Suppressor macrophage treated with lipopolysaccharide for 1 hour (primary cell): ENCODE results near the gene PADI6.

Source experiments
- DNase-seq, 3 donors: peaks; one replicate each; pipeline ENCODE4 v3.0.0-alpha.2; 2020 to 2022

PADI6 gene

DNA sequence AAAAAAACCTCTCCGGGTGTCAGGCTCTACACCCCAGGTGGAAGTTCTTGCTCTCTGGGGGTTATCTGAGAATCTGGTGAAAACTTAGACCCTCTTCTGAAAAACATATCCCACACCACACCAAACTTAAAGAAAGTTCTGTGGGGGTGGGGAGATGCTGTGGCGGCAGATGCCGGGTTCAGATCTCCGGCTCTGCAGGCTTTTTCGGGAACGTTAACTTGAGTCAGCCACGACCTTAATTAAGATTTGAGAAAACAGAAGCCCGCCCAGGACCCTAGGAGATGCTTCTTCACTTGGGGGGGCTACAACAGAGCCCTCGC is 65.2 kb downstream of the PADI6 start:
- no peak for DNase-seq

DNA sequence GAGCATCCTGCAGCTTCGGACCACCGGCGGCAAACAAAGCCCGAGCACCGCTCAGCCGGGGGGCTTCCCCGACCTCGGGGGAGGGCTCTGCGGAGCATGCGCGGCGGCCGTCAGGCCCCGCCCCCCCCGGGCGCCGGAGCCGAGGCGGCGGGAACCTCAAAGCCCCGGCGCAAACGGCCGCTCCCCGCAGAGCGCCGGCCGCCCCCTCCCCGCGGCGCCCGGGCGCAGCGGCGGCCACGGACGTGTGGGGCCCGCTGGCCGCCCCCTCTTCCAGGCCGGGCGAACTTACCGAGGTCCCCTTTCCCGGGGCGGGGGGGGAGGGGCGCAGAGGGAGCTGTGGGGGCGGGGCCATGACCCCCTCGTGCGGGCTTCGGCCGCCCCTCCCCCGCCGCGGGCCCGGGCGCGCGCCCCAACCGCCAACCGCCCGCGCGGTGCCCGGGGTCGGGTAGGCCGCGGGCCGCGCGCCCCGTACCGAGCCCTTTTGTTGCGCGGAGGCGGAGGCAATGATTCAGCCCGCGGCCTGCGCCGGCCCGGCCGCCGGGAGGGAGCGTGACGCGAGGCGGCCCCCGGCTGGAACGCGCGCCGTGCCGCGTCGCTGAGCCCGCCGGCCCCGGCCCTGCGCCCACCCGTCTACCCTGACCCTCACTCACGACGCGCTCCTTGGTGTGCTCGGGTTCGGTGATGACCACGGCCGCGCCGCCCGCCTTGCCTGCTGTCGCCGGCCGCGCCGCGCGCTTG is 65.8 kb downstream of the PADI6 start:
- peak; percentile 79 to 89 (median 80) for DNase-seq

DNA sequence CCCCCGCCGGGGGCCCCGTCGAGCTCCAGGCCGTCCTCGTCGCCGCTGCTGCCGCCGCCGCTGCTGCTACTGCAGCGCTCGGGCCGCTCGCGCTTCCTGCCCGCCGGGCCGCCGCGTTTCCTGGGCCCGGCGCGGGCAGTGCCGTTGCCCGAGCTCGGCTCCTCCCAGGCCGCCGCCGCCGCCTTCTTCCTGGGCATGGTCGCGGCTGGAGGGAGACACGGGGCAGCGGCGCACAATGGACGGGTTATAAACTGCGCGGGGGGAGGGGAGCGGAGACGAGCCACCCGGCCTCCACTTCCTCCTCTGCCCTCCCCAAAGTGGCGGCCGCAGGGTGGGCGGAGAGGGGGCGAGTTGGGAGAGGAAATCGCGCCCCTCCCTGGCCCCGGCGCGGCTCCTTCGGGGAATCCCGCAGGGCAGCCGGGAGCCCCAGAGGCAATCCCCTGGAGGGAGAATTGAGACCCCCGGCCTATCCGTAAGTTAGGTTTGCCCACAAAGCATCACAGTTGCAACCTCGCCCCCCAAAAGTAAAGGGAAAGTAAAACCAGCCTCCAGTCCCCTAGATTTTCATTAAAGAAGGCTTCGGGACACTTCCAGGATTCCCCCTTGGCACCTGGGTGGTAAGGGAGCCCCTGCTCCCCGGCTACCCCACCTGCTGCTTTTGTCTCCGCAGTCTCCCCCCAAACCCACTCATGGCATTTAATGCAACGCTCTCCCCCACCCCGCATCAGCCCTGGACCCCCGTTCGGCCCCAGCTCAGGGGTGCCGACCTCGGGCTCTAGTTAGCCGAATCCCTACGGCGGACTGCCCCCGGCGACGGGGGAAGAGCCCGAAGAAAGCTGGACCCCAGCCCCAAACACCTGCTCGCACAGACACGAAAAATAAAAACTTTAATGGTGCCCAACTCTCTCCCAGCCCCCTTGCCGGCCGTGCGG is 66.6 kb downstream of the PADI6 start:
- peak; percentile 89 to 96 (median 92) for DNase-seq

DNA sequence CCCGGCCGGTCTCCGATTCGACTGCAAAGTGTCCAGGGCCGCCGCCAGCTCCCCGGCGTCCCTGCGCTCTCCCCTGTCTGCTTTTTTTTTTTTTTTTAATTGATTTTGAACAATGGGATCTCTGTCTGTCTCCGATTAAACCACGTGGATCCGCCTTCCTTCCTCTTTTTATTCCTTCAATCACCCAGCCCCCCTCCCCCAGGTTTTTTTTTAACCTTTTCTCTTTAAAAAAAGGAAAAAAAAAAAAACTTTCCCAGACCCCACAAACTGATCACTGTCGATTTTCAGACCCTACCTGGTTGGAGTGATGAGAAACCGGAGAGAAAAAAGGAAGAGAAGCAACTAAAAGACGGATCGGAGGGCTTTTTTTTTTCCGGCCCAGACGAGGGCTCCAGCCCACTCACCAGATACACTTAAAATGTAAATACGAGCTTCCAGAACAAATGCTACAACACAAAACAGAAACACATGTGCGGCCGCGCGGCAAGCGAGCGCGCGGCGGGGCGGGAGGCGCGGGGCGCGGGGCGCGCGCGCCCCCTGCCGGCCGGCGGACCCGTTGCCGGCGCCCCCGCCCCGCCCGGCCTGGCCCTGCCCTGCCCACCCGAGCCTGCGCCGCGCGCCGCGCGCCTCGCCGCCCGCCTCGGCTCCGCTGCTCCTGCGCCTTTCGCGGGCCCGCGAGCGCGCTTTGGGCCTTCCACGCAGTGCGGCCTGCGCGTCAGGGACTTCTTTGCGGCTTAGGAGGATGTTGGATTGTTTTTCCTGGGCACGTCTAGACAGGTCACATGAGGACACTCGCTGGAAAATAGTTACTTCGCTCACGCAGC is 67.5 kb downstream of the PADI6 start, which contains the start of gene RCC2:
TSS of gene RCC2 (minus strand) at position 428 of the 824 bp plus-strand sequence. CDS start 1,163 bp downstream, outside the sequence.
- peak; percentile 81 to 94 (median 86) for DNase-seq

DNA sequence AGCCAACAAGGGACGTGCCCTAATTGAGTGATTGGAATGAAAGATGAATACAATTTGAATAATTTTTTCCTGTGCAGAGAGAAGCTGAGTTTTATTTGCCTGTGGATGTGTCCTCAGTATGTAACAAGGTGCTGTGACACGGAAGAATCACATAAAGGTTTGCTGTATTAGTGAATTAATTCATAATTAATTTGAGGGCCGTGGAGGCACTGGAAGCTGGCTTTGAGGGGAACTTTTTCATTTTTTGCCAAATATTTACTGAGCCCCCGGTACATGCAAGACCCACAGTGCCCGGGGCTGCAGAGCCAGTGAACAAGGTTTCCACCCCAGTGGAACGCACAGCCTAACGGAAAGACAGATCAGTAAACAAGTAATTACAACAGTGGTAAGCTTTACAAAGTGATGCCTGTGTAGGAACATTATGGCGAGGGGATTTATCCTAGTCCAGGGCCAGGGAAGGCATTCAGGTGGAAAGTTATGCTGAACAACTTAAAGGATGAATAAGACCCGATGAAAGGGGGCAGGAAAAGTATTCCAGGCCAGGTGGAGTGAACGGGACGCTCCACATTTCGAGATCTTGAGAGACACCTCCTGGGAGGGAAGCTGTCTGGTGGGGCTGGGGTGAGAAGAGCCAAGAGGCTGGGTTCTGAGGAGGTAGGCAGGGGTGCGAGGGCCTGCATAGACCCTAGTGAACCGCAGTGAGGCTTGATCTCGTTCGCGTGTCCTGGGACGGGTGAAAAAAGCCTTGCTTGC is 68.3 kb downstream of the PADI6 start:
- DNase-seq, result no peak

DNA sequence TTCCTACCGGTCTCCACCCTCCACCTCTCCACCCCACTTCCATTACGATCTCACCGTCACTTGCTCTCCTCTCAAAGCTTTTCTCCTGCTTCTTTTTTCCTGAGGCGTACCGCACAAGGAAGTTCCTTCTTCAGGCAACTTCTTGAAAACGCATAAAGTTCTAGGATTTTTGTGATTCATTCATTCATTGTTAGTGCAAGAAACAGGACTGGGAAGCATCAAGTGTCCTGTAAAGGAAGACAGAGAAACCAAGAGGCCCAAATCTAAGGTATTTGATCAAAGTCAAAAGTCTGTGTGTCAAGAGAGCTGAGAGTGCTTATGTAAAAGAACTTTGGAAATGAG is 68.8 kb downstream of the PADI6 start:
- DNase-seq, result peak in 1 of 3 donors; percentile 17

DNA sequence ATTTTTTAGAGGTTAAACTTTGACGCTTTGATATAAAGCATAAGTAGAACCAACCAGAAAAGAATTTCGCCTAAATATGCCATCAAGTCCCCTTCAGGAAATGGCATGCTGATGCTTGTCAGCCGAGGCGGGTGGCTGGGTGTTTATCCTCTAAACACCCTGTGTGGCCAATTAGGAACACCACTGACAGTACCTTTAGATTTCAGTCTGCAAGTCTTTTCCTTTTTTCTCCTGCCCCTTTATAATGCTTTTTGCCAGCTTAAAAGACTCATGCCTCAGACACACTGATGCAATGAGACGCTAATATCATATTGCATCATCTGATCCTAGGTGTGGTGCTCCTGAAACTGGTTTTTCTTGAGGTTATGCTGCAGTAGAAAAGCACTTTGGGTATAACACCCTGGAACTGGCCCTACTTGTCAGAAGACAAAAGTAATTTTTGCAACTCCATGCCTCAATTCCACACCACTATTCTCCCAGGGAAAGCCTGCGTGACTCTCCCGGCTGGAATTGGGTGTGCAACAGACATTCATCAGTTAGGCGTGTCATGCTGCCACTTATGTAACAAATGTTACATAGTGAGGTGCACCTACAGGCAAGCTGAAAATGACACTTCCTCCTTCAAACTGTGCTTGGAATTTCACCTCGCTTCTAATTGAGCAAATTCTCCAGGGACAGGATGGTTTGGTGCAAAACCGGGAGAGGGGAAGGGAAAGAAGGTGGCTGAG is 69.4 kb downstream of the PADI6 start:
- peak in 2 of 3 donors; percentile 26 to 30 for DNase-seq

DNA sequence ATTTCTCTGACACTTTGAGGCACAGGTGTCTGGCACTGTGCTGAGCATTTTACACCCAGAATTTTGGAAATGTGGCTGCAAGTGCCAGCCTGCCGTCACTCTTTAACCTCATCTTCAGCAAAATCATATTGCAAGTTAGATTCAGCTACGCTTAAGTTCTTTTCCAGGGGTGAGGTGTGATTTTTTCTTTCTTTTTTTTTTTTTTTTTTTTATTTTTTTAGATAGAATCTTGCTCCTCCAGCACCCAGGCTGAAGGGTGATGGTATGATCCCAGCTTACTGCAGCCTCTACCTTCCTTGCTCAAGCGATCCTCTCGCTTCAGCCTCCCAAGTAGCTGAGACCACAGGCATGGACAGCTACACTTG is 70.0 kb downstream of the PADI6 start:
- DNase-seq, result no peak

DNA sequence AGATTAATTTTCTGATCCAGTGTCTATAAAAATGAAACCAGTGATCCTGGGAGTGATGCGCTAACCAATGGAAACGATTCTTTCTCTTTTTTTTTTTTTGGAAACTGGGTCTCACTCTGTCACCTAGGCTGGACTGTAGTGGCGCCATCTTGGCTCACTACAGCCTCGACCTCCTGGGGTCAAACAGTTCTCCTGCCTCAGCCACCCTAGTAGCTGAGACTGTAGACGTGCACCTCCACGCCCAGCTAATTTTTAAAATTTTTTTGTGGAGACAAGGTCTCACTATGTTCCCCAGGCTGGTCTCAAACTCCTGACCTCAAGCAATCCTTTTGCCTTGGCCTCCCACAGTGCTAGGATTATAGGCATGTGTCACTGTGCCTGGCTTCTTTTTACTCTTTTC is 70.8 kb downstream of the PADI6 start:
- no peak for DNase-seq

DNA sequence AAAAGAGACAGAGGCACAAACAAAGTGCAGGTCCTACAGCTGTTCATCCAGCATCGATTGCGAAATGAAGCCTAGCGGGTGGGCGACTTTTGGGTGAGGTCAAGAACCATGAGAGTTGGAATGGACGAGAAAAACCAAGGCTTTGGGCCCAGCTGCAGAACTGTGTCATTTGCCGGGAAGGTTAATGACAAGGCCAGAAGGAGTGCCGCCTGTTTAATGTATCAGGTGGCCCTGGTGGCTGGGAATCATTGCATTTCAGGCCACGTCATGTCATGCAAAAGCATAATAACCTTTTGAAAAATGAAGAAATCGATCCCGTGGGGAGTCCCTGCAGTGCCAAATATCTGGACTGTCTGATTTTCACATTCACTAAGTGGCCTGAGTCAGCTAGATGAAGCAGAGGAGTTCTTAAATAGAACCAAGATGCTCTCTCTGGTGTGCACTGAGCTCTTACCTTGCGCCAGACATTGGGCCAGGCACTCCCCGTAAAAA is 75.6 kb downstream of the PADI6 start:
- no peak for DNase-seq
